Right lobe of liver (tissue), 4 donors: ENCODE measurements around the gene RSRC1.

Experiments used
- CTCF ChIP-seq, 4 donors: fragments of 200-600 bp in 3 of 4; fragments of 450-650 bp in 1 of 4; IDR thresholded peaks; one replicate each; pipeline versions ENCODE4 v1.5.1 to v1.8.0; 2016 to 2022; ENCODE audit warnings: antibody characterized with exemption in 4 of 4, mild to moderate bottlenecking in 2 of 4
- POLR2A ChIP-seq: fragments of 450-650 bp; IDR thresholded peaks from one replicate; pipeline ENCODE4 v1.6.1; 2017; ENCODE audit warnings: antibody characterized with exemption, mild to moderate bottlenecking
- donor health status: DM: no; HTN: no; CAD: no.
- donor health status: DM: no; HTN: no; CAD: no.
- donor health status: DM: no; HTN: yes; CAD: no.

- TF ChIP-seq CTCF (IDR thresholded peaks at IDR 0.05) (no peak), POLR2A (no peak)
These were observed 38.3 kb downstream of the RSRC1 start for GRCh38 chr3:158148218-158148617.
